SK-N-MC (cell line): ENCODE measurements around the gene TMTC4.

Experiments used
- DNase-seq: peaks from one replicate; pipeline ENCODE4 v3.0.0-alpha.2; 2011; ENCODE audit warnings: low read depth, low spot score
- H3K27ac ChIP-seq: fragments of 200-600 bp; sonication (generic); 2 replicates; pipeline ENCODE4 v1.5.1; 2016; ENCODE audit warnings: mixed run types
- H3K36me3 ChIP-seq: fragments of 200-600 bp; sonication (generic); 2 replicates; pipeline ENCODE4 v1.6.1; 2017; ENCODE audit warnings: antibody characterized with exemption, low read length, mixed read lengths; ENCODE audit not compliant: insufficient read depth
- H3K4me3 ChIP-seq: fragments of 200-600 bp; sonication (generic); 2 replicates; pipeline ENCODE4 v1.5.1; 2016
- H3K9ac ChIP-seq: fragments of 200-600 bp; sonication (generic); 2 replicates; pipeline ENCODE4 v1.8.0; 2017; ENCODE audit warnings: mixed run types, mixed read lengths; ENCODE audit not compliant: insufficient read length
- H3K9me3 ChIP-seq: fragments of 200-600 bp; sonication (generic); 2 replicates; pipeline ENCODE4 v1.6.1; 2017; ENCODE audit warnings: low read depth, mild to moderate bottlenecking, antibody characterized with exemption, low read length, moderate library complexity, mixed read lengths
- EZH2 ChIP-seq: fragments of 200-600 bp; sonication (generic); IDR thresholded peaks from one replicate; pipeline ENCODE4 v1.6.1; 2017; ENCODE audit warnings: antibody characterized with exemption
- FOXP2 ChIP-seq: optimal IDR thresholded peaks from 2 replicates; pipeline ENCODE3; 2011; ENCODE audit warnings: mild to moderate bottlenecking, moderate library complexity; ENCODE audit not compliant: insufficient read depth; ENCODE audit errors: extremely low read length, control extremely low read depth
- POLR2AphosphoS5 ChIP-seq: IDR thresholded peaks from 2 replicates; pipeline ENCODE4 v1.6.1; 2012; ENCODE audit warnings: mild to moderate bottlenecking, low read depth, low read length, borderline replicate concordance

Gene TMTC4

DNA sequence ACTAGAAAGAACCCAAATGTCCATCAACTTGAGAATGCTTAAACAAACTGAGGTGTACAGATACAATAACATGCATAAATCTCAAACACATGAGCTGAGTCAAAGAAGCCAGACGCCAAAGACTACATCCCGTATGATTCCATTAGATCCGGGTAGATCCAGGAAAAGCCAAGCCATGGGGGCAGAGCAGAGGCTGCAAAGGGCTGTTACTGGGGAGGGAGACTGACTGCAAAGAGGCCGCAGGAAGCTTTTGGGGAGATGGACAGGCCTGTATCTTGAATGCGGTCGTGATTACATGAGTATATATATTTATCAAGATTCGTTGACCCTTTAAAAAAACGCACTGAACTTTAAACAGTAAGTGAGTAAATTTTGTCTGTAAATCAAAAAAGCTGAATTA, 114.7 kb downstream of the TMTC4 start:
- H3K9me3 ChIP-seq, result no peaks in the 10 kb centered on the region
- H3K27ac ChIP-seq, result no peak overlapping the region
- no peaks in the 10 kb centered on the region for H3K36me3 ChIP-seq
- DNase-seq, result no peak
- H3K4me3 ChIP-seq, result no peak overlapping the region
- TF ChIP-seq POLR2AphosphoS5, result no peak
- no peak for TF ChIP-seq FOXP2
- TF ChIP-seq EZH2, result no peak
- no peak overlapping the region for H3K9ac ChIP-seq
